HEK293 (cell line): ENCODE results near the gene TRMT112.

Source experiments
- ZBTB48 ChIP-seq: fragments of 450-650 bp; formaldehyde crosslinking; IDR thresholded peaks from 2 replicates; pipeline ENCODE4 v1.5.1; 2016; ENCODE audit warnings: missing biosample characterization, missing genetic modification characterization
- ZSCAN30 ChIP-seq: fragments of 450-650 bp; IDR thresholded peaks from 2 replicates; pipeline ENCODE4 v1.5.1; 2018; ENCODE audit warnings: missing biosample characterization, mild to moderate bottlenecking, missing genetic modification characterization, moderate library complexity

DNA sequence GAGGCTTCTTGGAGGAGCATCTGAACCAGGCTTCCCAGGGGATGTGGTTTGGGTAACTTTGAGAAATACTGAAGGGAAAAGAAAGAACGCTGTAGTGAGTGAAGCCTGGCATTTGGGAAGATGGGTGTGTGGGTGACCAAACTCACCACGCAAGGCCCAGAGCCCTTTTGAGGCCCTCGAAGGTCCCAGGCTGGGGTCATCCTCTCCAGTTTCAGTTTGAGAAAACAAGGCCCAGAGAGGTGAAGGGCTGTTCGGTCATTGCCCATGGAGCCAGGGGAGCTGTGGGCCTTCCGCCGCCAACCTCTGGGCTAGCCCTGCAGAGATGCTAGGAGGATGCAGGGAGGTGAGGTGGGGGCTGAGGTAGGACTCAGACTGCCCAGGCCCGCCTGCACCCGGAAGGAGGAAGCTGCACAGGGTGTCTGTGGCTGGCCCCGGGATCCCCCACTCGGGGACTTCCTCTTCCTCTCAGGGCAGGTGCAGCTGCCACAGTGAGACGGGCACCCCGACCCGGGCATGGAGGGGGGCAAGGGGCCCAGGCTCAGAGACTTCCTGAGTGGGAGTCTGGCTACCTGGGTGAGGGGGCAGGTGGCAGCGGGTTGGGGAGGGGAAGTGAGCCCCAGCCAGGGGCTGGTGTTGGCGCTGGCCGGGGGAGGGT, 22.5 kb upstream of the TRMT112 start, which contains the start of gene CCDC88B:
- TF ChIP-seq ZBTB48: no peak
- TF ChIP-seq ZSCAN30: no peak
